WTC11 (cell line): Measurements from ENCODE around the gene MTREX.

ENCODE experiments used
- ATF1 ChIP-seq: sonication (generic); formaldehyde crosslinking; IDR thresholded peaks from 2 replicates; pipeline ENCODE4 v1.8.1; 2023; ENCODE audit warnings: mild to moderate bottlenecking, moderate library complexity, missing genetic modification reagents
- CTCF ChIP-seq: fragments of 200-600 bp; IDR thresholded peaks from 2 replicates; pipeline ENCODE4 v1.8.0; 2022; ENCODE audit warnings: antibody characterized with exemption
- ESRRA ChIP-seq: sonication (generic); formaldehyde crosslinking; IDR thresholded peaks from 2 replicates; pipeline ENCODE4 v1.8.1; 2022; ENCODE audit warnings: mild to moderate bottlenecking, missing genetic modification reagents, borderline replicate concordance
- JUN ChIP-seq: sonication (generic); formaldehyde crosslinking; IDR thresholded peaks from 2 replicates; pipeline ENCODE4 v1.8.0; 2023; ENCODE audit warnings: mild to moderate bottlenecking, missing genetic modification reagents
- NR1H2 ChIP-seq: sonication (generic); formaldehyde crosslinking; IDR thresholded peaks from 2 replicates; pipeline ENCODE4 v1.9.0; 2021; ENCODE audit warnings: mild to moderate bottlenecking, moderate library complexity, missing genetic modification reagents
- NR3C1 ChIP-seq: sonication (generic); formaldehyde crosslinking; conservative IDR thresholded peaks from 2 replicates; pipeline ENCODE4 v1.8.1; 2023; ENCODE audit warnings: low read depth, mild to moderate bottlenecking, missing genetic modification reagents
- OVOL2 ChIP-seq: fragments of 250-450 bp; sonication (Bioruptor Pico); IDR thresholded peaks from 2 replicates; pipeline ENCODE4 v1.9.0; 2021; ENCODE audit warnings: mild to moderate bottlenecking, borderline replicate concordance
- PRRX2 ChIP-seq: fragments of 250-450 bp; sonication (Bioruptor Pico); IDR thresholded peaks from 2 replicates; pipeline ENCODE4 v1.8.0; 2021; ENCODE audit warnings: mild to moderate bottlenecking
- TF ChIP-seq, protein P1 (sequence below): sonication (generic); formaldehyde crosslinking; IDR thresholded peaks from 2 replicates; pipeline ENCODE4 v1.8.1; 2023; ENCODE audit warnings: mild to moderate bottlenecking, missing genetic modification reagents
- TF ChIP-seq, protein P2 (sequence below): sonication (generic); formaldehyde crosslinking; IDR thresholded peaks from 2 replicates; pipeline ENCODE4 v1.8.0; 2022; ENCODE audit warnings: mild to moderate bottlenecking, missing genetic modification reagents

DNA sequence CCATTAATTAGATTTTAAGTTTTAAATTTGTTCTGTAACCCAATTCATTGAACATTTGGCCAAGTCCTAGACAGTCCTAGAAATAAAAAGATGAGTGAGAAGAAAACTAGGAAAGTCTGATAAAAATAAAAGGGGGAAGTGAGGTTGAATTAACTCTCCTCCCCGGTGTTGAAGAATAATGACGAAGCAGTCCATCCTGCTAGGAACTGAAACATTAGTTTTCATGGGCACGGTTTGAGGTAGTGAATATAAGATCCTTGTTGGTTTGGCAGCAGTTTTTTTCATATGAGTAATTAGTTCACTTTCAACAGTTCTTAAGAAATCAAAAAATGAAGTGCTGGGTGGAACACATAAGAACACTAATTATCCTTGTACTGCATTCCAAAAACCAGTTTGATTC is 103.1 kb downstream of the MTREX start:
- TF ChIP-seq NR1H2 (CRISPR knock-in tag) = no peak
- no peak for TF ChIP-seq CTCF
- TF ChIP-seq ATF1 = no peak
- TF ChIP-seq NR3C1 (CRISPR knock-in tag) = no peak
- TF ChIP-seq, protein P1, sequence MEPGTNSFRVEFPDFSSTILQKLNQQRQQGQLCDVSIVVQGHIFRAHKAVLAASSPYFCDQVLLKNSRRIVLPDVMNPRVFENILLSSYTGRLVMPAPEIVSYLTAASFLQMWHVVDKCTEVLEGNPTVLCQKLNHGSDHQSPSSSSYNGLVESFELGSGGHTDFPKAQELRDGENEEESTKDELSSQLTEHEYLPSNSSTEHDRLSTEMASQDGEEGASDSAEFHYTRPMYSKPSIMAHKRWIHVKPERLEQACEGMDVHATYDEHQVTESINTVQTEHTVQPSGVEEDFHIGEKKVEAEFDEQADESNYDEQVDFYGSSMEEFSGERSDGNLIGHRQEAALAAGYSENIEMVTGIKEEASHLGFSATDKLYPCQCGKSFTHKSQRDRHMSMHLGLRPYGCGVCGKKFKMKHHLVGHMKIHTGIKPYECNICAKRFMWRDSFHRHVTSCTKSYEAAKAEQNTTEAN (CRISPR knock-in tag) = no peak
- TF ChIP-seq, protein P2, sequence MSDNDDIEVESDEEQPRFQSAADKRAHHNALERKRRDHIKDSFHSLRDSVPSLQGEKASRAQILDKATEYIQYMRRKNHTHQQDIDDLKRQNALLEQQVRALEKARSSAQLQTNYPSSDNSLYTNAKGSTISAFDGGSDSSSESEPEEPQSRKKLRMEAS (CRISPR knock-in tag) = no peak
- no peak for TF ChIP-seq ESRRA (CRISPR knock-in tag)
- no peak for TF ChIP-seq OVOL2 (CRISPR knock-in tag)
- TF ChIP-seq PRRX2 = no peak
- no peak for TF ChIP-seq JUN
